Measurements from ENCODE around the gene HNRNPF.

DNA sequence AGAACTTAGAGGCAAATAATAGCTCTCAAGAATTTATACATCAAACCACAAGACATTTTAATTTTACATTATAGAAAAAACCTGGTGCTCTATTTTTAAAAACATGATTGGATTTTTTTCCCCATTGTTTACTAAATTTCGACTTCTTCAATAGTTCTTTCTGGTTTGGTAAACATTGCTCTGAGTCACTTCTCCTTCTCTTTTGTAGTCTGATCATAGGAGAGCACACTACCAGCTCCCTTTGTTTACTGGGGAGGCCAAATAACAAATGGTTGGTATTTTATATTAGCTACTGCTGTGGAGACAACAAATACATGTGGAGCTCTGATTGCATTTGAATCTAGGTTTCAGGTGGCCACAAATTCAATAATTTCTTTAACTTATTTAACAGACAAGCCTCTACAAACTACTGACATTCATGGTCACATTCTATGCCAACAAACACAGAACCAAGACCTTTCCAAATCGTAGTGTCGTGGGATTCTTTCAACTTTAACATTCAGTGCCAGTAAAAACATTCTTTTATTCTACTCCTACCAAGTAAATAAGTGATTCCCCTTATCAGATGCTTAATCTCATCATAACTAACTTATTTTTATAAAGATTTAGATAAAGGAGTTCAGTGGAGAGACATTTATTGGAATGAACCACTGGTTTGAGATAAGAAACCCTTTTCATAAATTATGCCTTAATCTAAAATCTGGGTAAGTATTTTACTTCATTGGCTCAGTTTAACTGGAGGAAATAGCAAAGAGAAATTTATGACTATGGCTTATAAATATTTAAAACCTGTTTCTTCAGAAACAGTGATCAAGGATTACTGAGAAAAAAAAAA lies 55.3 kb downstream of the HNRNPF start:
- no peak for TF ChIP-seq POLR2A (IDR thresholded peaks at IDR 0.05; ENCODE audit: borderline replicate concordance, extremely low read depth, insufficient read depth, insufficient read length)
- TF ChIP-seq, protein P1, sequence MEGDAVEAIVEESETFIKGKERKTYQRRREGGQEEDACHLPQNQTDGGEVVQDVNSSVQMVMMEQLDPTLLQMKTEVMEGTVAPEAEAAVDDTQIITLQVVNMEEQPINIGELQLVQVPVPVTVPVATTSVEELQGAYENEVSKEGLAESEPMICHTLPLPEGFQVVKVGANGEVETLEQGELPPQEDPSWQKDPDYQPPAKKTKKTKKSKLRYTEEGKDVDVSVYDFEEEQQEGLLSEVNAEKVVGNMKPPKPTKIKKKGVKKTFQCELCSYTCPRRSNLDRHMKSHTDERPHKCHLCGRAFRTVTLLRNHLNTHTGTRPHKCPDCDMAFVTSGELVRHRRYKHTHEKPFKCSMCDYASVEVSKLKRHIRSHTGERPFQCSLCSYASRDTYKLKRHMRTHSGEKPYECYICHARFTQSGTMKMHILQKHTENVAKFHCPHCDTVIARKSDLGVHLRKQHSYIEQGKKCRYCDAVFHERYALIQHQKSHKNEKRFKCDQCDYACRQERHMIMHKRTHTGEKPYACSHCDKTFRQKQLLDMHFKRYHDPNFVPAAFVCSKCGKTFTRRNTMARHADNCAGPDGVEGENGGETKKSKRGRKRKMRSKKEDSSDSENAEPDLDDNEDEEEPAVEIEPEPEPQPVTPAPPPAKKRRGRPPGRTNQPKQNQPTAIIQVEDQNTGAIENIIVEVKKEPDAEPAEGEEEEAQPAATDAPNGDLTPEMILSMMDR (IDR thresholded peaks at IDR 0.05 in 2 of 3, conservative IDR thresholded peaks at IDR 0.05 in 1 of 3; ENCODE audit: borderline replicate concordance in 1 of 3, insufficient read depth in 1 of 3, low read depth in 2 of 3, low read length in 2 of 3): no peak
